Measurements from ENCODE around the gene DRC7.

GRCh38 chr16:57759541-57760356, 65.1 kb downstream of the DRC7 start:
- TF ChIP-seq RBM15 (IDR thresholded peaks at IDR 0.05; ENCODE audit: insufficient read depth, low read length) (no peak), SAP30 (IDR thresholded peaks at IDR 0.05; ENCODE audit: borderline replicate concordance, insufficient read depth, low read depth, low read length, poor library complexity, severe bottlenecking) (no peak), HDAC2 (IDR thresholded peaks at IDR 0.05) (no peak), BRCA1 (IDR thresholded peaks at IDR 0.05) (no peak), BRCA1 (CRISPR knock-in tag; IDR thresholded peaks at IDR 0.05) (no peak), TARDBP (IDR thresholded peaks at IDR 0.05) (no peak), ARHGAP35 (IDR thresholded peaks at IDR 0.05; ENCODE audit: partially characterized antibody) (no peak)
